WTC11 (cell line): ENCODE data around the gene PCDHA1. TPM values are rescaled to one million over a fixed set of nuclear protein-coding genes. Genes with fewer than 3 reads are reported as not detected.

Source experiments
- AFF4 ChIP-seq: sonication (generic); formaldehyde crosslinking; IDR thresholded peaks from 2 replicates; pipeline ENCODE4 v1.8.1; 2023; ENCODE audit warnings: mild to moderate bottlenecking, missing genetic modification reagents, borderline replicate concordance
- ATF1 ChIP-seq: sonication (generic); formaldehyde crosslinking; IDR thresholded peaks from 2 replicates; pipeline ENCODE4 v1.8.1; 2023; ENCODE audit warnings: mild to moderate bottlenecking, moderate library complexity, missing genetic modification reagents
- CTCF ChIP-seq: fragments of 200-600 bp; IDR thresholded peaks from 2 replicates; pipeline ENCODE4 v1.8.0; 2022; ENCODE audit warnings: antibody characterized with exemption
- E2F5 ChIP-seq: sonication (generic); formaldehyde crosslinking; IDR thresholded peaks from 2 replicates; pipeline ENCODE4 v1.8.1; 2022; ENCODE audit warnings: mild to moderate bottlenecking, moderate library complexity, missing genetic modification reagents
- FOXJ3 ChIP-seq: sonication (generic); formaldehyde crosslinking; IDR thresholded peaks from 2 replicates; pipeline ENCODE4 v1.9.0; 2021; ENCODE audit warnings: missing genetic modification reagents, mild to moderate bottlenecking, borderline replicate concordance
- HMGA2 ChIP-seq: fragments of 250-450 bp; sonication (Bioruptor Pico); IDR thresholded peaks from 2 replicates; pipeline ENCODE4 v1.4.0; 2021; ENCODE audit warnings: mild to moderate bottlenecking, moderate library complexity
- JUN ChIP-seq: sonication (generic); formaldehyde crosslinking; IDR thresholded peaks from 2 replicates; pipeline ENCODE4 v1.8.0; 2023; ENCODE audit warnings: mild to moderate bottlenecking, missing genetic modification reagents
- NFE2L1 ChIP-seq: sonication (generic); formaldehyde crosslinking; IDR thresholded peaks from 2 replicates; pipeline ENCODE4 v1.8.1; 2023; ENCODE audit warnings: missing genetic modification reagents
- TEAD4 ChIP-seq: sonication (generic); formaldehyde crosslinking; IDR thresholded peaks from 2 replicates; pipeline ENCODE4 v1.8.0; 2022; ENCODE audit warnings: mild to moderate bottlenecking, missing genetic modification reagents
- TP53 ChIP-seq: sonication (generic); formaldehyde crosslinking; IDR thresholded peaks from 2 replicates; pipeline ENCODE4 v1.8.1; 2023; ENCODE audit warnings: mild to moderate bottlenecking, missing genetic modification reagents
- ZBTB43 ChIP-seq: sonication (generic); formaldehyde crosslinking; IDR thresholded peaks from 2 replicates; pipeline ENCODE4 v1.8.1; 2023; ENCODE audit warnings: mild to moderate bottlenecking, missing genetic modification reagents
- ZNF281 ChIP-seq: sonication (generic); formaldehyde crosslinking; IDR thresholded peaks from 2 replicates; pipeline ENCODE4 v1.8.0; 2023; ENCODE audit warnings: mild to moderate bottlenecking, missing genetic modification reagents
- ZNF532 ChIP-seq: fragments of 250-450 bp; sonication (Bioruptor Pico); IDR thresholded peaks from 2 replicates; pipeline ENCODE4 v1.9.0; 2021; ENCODE audit warnings: mild to moderate bottlenecking, borderline replicate concordance
- total RNA-seq: library from RNA; stranded (reverse); gene quantifications from 3 replicates; pipeline ENCODE4 v1.2.3, GENCODE V29; 2021

The PCDHA1 gene
- total RNA-seq, 1 experiment from 2014 or later: 2.4 TPM

- TF ChIP-seq JUN: no peak
- peak; percentile 69; the same call in 1 of the 2 replicates for TF ChIP-seq E2F5 (CRISPR knock-in tag)
- TF ChIP-seq NFE2L1: no peak
- TF ChIP-seq AFF4 (CRISPR knock-in tag): no peak
- no peak for TF ChIP-seq HMGA2
- TF ChIP-seq ATF1 (CRISPR knock-in tag): no peak
- TF ChIP-seq TP53 (CRISPR knock-in tag): no peak
- no peak for TF ChIP-seq ZNF532 (CRISPR knock-in tag)
- no peak for TF ChIP-seq FOXJ3 (CRISPR knock-in tag)
- 0 out of 2 replicates have a peak, but pooled peaks have one; percentile 13 for TF ChIP-seq ZBTB43 (CRISPR knock-in tag)
- no peak for TF ChIP-seq TEAD4
- no peak for TF ChIP-seq ZNF281 (CRISPR knock-in tag)
- no peak for TF ChIP-seq CTCF
Observed at GRCh38 chr5:140925806-140926442, 140.0 kb downstream of the PCDHA1 start, which contains the start of gene PCDHAC1 (continued).
